Measurements from ENCODE around the gene TRDMT1.

Gene TRDMT1

DNA sequence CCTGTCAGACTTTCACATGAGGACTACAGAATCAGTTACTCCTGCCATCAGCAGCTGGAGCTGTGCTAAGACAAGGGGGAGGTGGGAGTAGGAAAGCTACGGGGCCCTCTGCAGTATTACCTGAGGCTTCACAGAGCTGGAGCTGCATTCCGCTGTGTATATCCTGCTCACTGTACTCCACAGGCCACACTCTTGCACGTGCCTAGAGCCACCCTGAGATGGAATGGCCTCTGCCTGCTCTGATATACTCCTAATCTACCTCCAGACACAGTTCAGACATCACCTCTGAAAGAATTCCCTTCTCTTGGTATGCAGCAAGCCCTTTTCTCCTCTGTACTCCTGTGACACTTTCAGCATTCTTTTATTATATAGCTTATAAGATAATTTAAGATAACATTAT is 34.8 kb downstream of the TRDMT1 start:
- H3K4me3 ChIP-seq (ENCODE audit: low read depth, low read length), result no peak overlapping the region
- TF ChIP-seq, protein P1, sequence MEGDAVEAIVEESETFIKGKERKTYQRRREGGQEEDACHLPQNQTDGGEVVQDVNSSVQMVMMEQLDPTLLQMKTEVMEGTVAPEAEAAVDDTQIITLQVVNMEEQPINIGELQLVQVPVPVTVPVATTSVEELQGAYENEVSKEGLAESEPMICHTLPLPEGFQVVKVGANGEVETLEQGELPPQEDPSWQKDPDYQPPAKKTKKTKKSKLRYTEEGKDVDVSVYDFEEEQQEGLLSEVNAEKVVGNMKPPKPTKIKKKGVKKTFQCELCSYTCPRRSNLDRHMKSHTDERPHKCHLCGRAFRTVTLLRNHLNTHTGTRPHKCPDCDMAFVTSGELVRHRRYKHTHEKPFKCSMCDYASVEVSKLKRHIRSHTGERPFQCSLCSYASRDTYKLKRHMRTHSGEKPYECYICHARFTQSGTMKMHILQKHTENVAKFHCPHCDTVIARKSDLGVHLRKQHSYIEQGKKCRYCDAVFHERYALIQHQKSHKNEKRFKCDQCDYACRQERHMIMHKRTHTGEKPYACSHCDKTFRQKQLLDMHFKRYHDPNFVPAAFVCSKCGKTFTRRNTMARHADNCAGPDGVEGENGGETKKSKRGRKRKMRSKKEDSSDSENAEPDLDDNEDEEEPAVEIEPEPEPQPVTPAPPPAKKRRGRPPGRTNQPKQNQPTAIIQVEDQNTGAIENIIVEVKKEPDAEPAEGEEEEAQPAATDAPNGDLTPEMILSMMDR (IDR thresholded peaks at IDR 0.05; ENCODE audit: borderline replicate concordance, insufficient read depth, low read depth, low read length), result no peak

DNA sequence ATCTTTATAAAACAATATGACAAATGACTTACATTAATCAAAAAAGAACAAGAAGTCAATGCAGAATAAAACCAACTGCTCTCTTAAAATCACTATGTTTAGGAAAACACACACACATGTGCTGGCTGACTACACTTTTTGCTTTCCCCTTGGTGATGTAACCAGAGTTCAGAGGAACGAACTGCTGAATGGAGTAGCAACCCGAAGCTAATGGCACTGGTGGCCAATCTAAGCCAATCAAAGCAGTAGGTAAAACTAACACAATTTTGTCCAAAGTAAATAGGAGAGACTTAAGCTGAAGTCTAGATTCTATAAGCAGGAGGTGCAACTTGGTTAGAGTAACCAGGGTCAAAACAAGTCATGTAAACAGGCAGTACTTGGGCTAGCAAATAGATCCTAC is 38.6 kb downstream of the TRDMT1 start:
- TF ChIP-seq, protein P1 (IDR thresholded peaks at IDR 0.05; ENCODE audit: borderline replicate concordance, insufficient read depth, low read depth, low read length), result no peak
- no peak overlapping the region for H3K4me3 ChIP-seq (ENCODE audit: low read depth, low read length)

DNA sequence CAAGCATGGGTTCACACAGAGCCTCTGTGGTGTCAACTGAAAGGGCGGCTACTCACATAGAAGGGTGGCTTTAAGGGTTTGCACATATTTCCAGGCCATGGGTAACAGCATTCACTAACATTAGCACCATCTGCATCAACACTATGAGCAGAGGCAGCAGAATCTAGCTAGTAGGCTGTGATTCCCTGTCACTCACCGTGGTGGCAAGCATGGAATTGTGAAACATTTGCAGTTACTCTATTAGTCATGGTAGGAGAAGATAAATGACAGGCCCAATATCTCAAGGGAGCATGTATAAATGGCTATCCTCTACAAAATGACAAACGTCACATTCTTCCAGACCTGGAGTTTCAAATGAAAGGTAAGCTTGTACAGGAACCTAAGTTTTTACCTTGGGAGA is 39.7 kb downstream of the TRDMT1 start:
- H3K4me3 ChIP-seq (ENCODE audit: low read depth, low read length), result no peak overlapping the region
- TF ChIP-seq, protein P1 (IDR thresholded peaks at IDR 0.05; ENCODE audit: borderline replicate concordance, insufficient read depth, low read depth, low read length), result no peak

DNA sequence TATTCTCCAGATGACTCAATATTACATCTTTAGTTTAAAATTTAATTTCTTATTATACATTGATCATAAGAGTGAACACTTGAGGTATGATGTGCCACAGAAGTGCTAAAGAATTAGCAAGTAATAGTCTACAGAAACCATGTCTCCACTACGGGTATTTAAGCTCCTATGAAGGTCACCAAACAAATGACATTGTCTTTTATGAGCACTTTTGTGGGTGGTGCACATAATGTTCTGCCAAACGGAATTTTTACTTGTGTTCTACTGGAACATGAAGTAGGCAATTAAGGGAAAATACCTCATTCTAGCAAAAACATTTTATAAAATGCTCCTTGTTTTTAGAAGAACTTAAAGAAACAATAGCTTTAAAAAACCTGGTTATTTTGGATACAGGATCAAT is 44.4 kb downstream of the TRDMT1 start:
- H3K4me3 ChIP-seq (ENCODE audit: low read depth, low read length), result no peak overlapping the region
- TF ChIP-seq, protein P1 (IDR thresholded peaks at IDR 0.05; ENCODE audit: borderline replicate concordance, insufficient read depth, low read depth, low read length), result no peak

DNA sequence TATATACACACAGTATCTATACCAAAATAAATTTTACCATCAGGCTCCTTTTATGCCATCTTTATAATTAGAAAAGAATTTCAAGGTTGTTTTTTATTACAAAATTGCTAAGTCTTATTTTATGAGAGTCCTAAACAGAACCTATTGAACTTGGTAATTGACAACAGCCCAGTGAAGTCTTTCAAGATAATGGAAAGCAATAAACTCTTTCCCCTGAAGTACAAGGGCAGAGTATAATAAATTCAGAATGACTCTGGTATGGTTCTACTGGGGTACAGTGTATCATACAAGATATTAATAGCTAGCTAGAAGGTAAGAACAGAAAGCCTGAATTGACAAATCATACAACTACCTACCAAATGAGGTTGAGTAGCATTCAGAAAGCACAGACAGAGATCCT is 45.6 kb downstream of the TRDMT1 start:
- H3K4me3 ChIP-seq (ENCODE audit: low read depth, low read length), result no peak overlapping the region
- TF ChIP-seq, protein P1 (IDR thresholded peaks at IDR 0.05; ENCODE audit: borderline replicate concordance, insufficient read depth, low read depth, low read length), result no peak

DNA sequence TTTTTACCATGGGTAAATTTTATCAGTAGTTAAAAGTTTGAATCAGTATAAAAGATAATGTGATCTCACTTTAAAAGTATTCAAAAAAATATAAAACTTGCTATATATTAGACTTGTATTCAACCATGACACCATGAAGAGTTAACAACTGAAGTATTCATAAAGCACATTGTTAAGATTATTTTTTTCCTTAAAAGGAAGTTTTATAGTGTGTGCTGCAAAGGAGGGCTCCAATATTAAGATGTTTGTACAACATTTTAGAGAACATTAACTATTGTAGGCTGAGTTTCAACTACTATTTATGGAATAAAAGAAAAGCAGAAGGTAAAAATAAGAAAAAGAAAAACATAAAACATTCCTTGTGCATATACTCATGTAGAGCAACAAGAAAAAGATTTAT is 47.4 kb downstream of the TRDMT1 start:
- TF ChIP-seq, protein P1 (IDR thresholded peaks at IDR 0.05; ENCODE audit: borderline replicate concordance, insufficient read depth, low read depth, low read length), result no peak
- H3K4me3 ChIP-seq (ENCODE audit: low read depth, low read length), result no peak overlapping the region

DNA sequence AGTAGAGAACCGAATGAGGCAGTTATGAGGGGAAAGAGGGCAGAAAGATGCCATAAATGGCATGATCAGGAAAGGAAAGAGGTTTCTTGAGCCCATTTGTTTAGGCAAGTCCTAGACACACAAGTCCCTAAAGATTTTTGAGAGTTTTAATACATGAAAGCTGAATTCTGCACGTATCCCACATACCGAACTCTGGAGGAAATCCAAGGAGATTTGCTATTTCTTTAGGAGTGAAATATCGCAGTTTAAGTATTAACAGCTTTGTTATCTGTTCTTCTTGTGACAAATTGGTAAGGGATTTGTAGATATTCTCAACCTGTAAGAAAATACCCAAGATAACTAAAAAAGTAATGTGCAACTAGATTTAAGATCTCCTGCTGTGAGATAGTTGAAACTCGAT is 48.2 kb downstream of the TRDMT1 start:
- TF ChIP-seq, protein P1 (IDR thresholded peaks at IDR 0.05; ENCODE audit: borderline replicate concordance, insufficient read depth, low read depth, low read length), result no peak
- no peak overlapping the region for H3K4me3 ChIP-seq (ENCODE audit: low read depth, low read length)

All from GM12875 (cell line).